GM12891 (cell line): ENCODE data around the gene SMIM31.

Experiments used
- PAX5 ChIP-seq: IDR thresholded peaks from 2 replicates; pipeline ENCODE4 v1.6.1; 2011; ENCODE audit warnings: low read length, moderate library complexity, mild to moderate bottlenecking; ENCODE audit not compliant: insufficient read depth, severe bottlenecking
- POLR2A ChIP-seq: IDR thresholded peaks from 2 replicates; pipeline ENCODE4 v1.6.1; 2011; ENCODE audit warnings: low read depth, low read length, control low read depth
- POLR2AphosphoS5 ChIP-seq: IDR thresholded peaks from 2 replicates; pipeline ENCODE4 v1.6.1; 2011; ENCODE audit warnings: low read depth, low read length, control low read depth
- POU2F2 ChIP-seq: IDR thresholded peaks from 2 replicates; pipeline ENCODE4 v1.6.1; 2011; ENCODE audit warnings: low read depth, mild to moderate bottlenecking, control low read depth, low read length, moderate library complexity
- SPI1 ChIP-seq: IDR thresholded peaks from 2 replicates; pipeline ENCODE4 v1.6.1; 2011; ENCODE audit warnings: low read depth, low read length, control low read depth
- TAF1 ChIP-seq: IDR thresholded peaks from 2 replicates; pipeline ENCODE4 v1.6.1; 2011; ENCODE audit warnings: low read depth, low read length, control low read depth

GRCh38 chr4:164815711-164816110 lies 61.8 kb downstream of the SMIM31 start:
- TF ChIP-seq POLR2AphosphoS5 (no peak), SPI1 (no peak), POLR2A (no peak), PAX5 (no peak), TAF1 (no peak), POU2F2 (no peak)
